ENCODE results near the gene PSG3.
"Not testable (repeated sequence)": the region's sequence is repeated elsewhere in the genome, so short reads cannot be mapped to it uniquely, and the experiment has no call there.

The PSG3 gene

GRCh38 chr19:42740381-42740780 is at the start of gene PSG3:
PSG3 (minus strand) TSS chr19:42740481; CDS start chr19:42740384, 97 bp downstream.
- DNase-seq: not testable (repeated sequence)

GRCh38 chr19:42788766-42789165 is 48.5 kb upstream of the PSG3 start:
- not testable (repeated sequence) for DNase-seq

GRCh38 chr19:42787766-42788165 is 47.5 kb upstream of the PSG3 start:
- DNase-seq: not testable (repeated sequence)

GRCh38 chr19:42776750-42777612 is 36.7 kb upstream of the PSG3 start:
- DNase-seq: peak; percentile 15 to 57 (median 38)

GRCh38 chr19:42774510-42775158 is 34.4 kb upstream of the PSG3 start:
- not testable (repeated sequence) for DNase-seq

GRCh38 chr19:42767319-42767718 is 27.0 kb upstream of the PSG3 start:
- DNase-seq: not testable (repeated sequence)

- not testable (repeated sequence) for DNase-seq
Measured at GRCh38 chr19:42766871-42767270, 26.6 kb upstream of the PSG3 start.

GRCh38 chr19:42764836-42765235 is 24.6 kb upstream of the PSG3 start:
- no peak for DNase-seq

- no peak for DNase-seq
Measured at GRCh38 chr19:42762789-42763188, 22.5 kb upstream of the PSG3 start.

- not testable (repeated sequence) for DNase-seq
Measured at GRCh38 chr19:42761924-42762295, 21.6 kb upstream of the PSG3 start.

- DNase-seq: not testable (repeated sequence)
Measured at GRCh38 chr19:42760954-42761923, 21.0 kb upstream of the PSG3 start.

- DNase-seq: not testable (repeated sequence)
Measured at GRCh38 chr19:42758667-42759066, 18.4 kb upstream of the PSG3 start.

- DNase-seq: not testable (repeated sequence)
Measured at GRCh38 chr19:42752246-42752645, 12.0 kb upstream of the PSG3 start.

- DNase-seq: peak in 1 of 3 experiments; percentile 1
Measured at GRCh38 chr19:42741726-42742607, 1.7 kb upstream of the PSG3 start.

GRCh38 chr19:42737581-42738011 is 2.7 kb downstream of the PSG3 start:
- DNase-seq: not testable (repeated sequence)

GRCh38 chr19:42728341-42728740 is 11.9 kb downstream of the PSG3 start:
- DNase-seq: not testable (repeated sequence)

- not testable (repeated sequence) for DNase-seq
Measured at GRCh38 chr19:42714000-42714399, 26.3 kb downstream of the PSG3 start.

- DNase-seq: not testable (repeated sequence)
Measured at GRCh38 chr19:42712753-42713152, 27.5 kb downstream of the PSG3 start.

- not testable (repeated sequence) for DNase-seq
Measured at GRCh38 chr19:42710986-42711385, 29.3 kb downstream of the PSG3 start.

GRCh38 chr19:42697884-42698283 is 42.4 kb downstream of the PSG3 start:
- no peak for DNase-seq

GRCh38 chr19:42695811-42696503 is 44.3 kb downstream of the PSG3 start:
- DNase-seq: no peak

Measured in NCI-H1417 (cell line).